ENCODE measurements around the gene MX2. TPM values are rescaled to one million over a fixed set of nuclear protein-coding genes. Genes with fewer than 3 reads are reported as not detected.

Gene MX2
- total and polyA plus RNA-seq, 2 experiments from 2014 or later, result 5.4 to 9.2 TPM

- no peaks in the 10 kb centered on the region for H3F3A ChIP-seq (replicated peaks; ENCODE audit: low read depth)
- H3K27me3 ChIP-seq (ENCODE audit: insufficient read depth), result no peaks in the 10 kb centered on the region
- H4K20me1 ChIP-seq (replicated peaks; ENCODE audit: insufficient read depth), result no peaks in the 10 kb centered on the region
- Mint-ChIP-seq H3K27ac (no peak overlapping the region), H3K4me3 (no peak overlapping the region), H3K36me3 (ENCODE audit: low read depth) (no peaks in the 10 kb centered on the region), H3K9me3 (no peaks in the 10 kb centered on the region), H3K27me3 (ENCODE audit: insufficient read depth, low read depth, poor library complexity) (peaks cover 6% of the 10 kb centered on the region), H3K4me1 (peaks cover 15% of the 10 kb centered on the region)
- no peak overlapping the region for H3K4me3 ChIP-seq
- H3K79me2 ChIP-seq (replicated peaks; ENCODE audit: insufficient read depth), result no peaks in the 10 kb centered on the region
- H3K4me2 ChIP-seq, result no peak overlapping the region
- no peak overlapping the region for H3K27ac ChIP-seq (ENCODE audit: low read depth)
- TF ChIP-seq ZNF331 (CRISPR knock-in tag; IDR thresholded peaks at IDR 0.05; ENCODE audit: low read depth) (no peak), EZH2phosphoT487 (IDR thresholded peaks at IDR 0.05; ENCODE audit: unreplicated experiment) (no peak), NANOG (IDR thresholded peaks at IDR 0.05; ENCODE audit: borderline replicate concordance) (no peak), CREB1 (CRISPR knock-in tag; IDR thresholded peaks at IDR 0.05; ENCODE audit: low read depth) (no peak), CTCF (conservative IDR thresholded peaks at IDR 0.05; ENCODE audit: low read depth in 2 of 2) (no peak), POLR2AphosphoS5 (IDR thresholded peaks at IDR 0.05; ENCODE audit: low read depth) (no peak), ZNF114 (CRISPR knock-in tag; IDR thresholded peaks at IDR 0.05) (no peak), ETS1 (IDR thresholded peaks at IDR 0.05) (no peak), REST (IDR thresholded peaks at IDR 0.05; ENCODE audit: unreplicated experiment) (no peak)
- H2AFZ ChIP-seq, result no peak overlapping the region
- ATAC-seq (no peak), DNase-seq (ENCODE audit: low spot score) (no peak)
- no peaks in the 10 kb centered on the region for H3K36me3 ChIP-seq (ENCODE audit: insufficient read depth)
- no peaks in the 10 kb centered on the region for H3K9me2 ChIP-seq (ENCODE audit: insufficient read depth)
- H3K4me1 ChIP-seq (ENCODE audit: insufficient read depth), result no peaks in the 10 kb centered on the region; the same call in 1 of the 2 replicates
These were observed 35.3 kb upstream of the MX2 start for GRCh38 chr21:41326414-41327080.
